Measurements from ENCODE around the gene EHMT1. TPM values are rescaled to one million over a fixed set of nuclear protein-coding genes. Genes with fewer than 3 reads are reported as not detected.
"Not testable (repeated sequence)": the region's sequence is repeated elsewhere in the genome, so short reads cannot be mapped to it uniquely, and the experiment has no call there.

EHMT1 gene
- total RNA-seq, 1 experiment from 2014 or later: 35.9 TPM

GRCh38 chr9:137588311-137588710, 30.5 kb upstream of the EHMT1 start:
- no peak overlapping the region for H3K27ac ChIP-seq (ENCODE audit: low read length)
- H3K4me3 ChIP-seq (ENCODE audit: low read length): no peak overlapping the region
- no peak overlapping the region for H2AFZ ChIP-seq (ENCODE audit: low read length)
- no peaks in the 10 kb centered on the region for H3K9me2 ChIP-seq (replicated peaks; ENCODE audit: insufficient read depth, low read length)
- peaks cover 16% of the 10 kb centered on the region for H3K4me1 ChIP-seq (ENCODE audit: low read length)
- H3K9me3 ChIP-seq (ENCODE audit: low read length): no peaks in the 10 kb centered on the region
- DNase-seq: no peak
- H3K27me3 ChIP-seq (ENCODE audit: low read length): no peaks in the 10 kb centered on the region
- H3K36me3 ChIP-seq (ENCODE audit: insufficient read depth, low read length): peaks cover 24% of the 10 kb centered on the region; the same call in 1 of the 2 replicates
- H4K20me1 ChIP-seq (ENCODE audit: insufficient read depth, low read depth, low read length): peaks cover 20% of the 10 kb centered on the region
- peak overlapping the region; percentile 93 for H3K4me2 ChIP-seq (ENCODE audit: low read depth, low read length, poor library complexity, severe bottlenecking)
- peak overlapping the region; percentile 98 for H3K9ac ChIP-seq (ENCODE audit: low read length)
- H3K79me2 ChIP-seq (ENCODE audit: low read length): peaks cover 34% of the 10 kb centered on the region

GRCh38 chr9:137588891-137589290, 29.9 kb upstream of the EHMT1 start:
- peaks cover 20% of the 10 kb centered on the region for H4K20me1 ChIP-seq (ENCODE audit: insufficient read depth, low read depth, low read length)
- H3K36me3 ChIP-seq (ENCODE audit: insufficient read depth, low read length): peaks cover 24% of the 10 kb centered on the region; the same call in 1 of the 2 replicates

GRCh38 chr9:137589441-137590122, 29.2 kb upstream of the EHMT1 start:
- Histone ChIP-seq H3K27ac (ENCODE audit: low read length) (peak overlapping the region; percentile 49; the same call in 1 of the 2 replicates), H3K4me3 (ENCODE audit: low read length) (peak overlapping the region; percentile 97), H3K79me2 (ENCODE audit: low read length) (peaks cover 32% of the 10 kb centered on the region), H3K36me3 (ENCODE audit: insufficient read depth, low read length) (peaks cover 19% of the 10 kb centered on the region; the same call in 1 of the 2 replicates), H3K9ac (ENCODE audit: low read length) (peak overlapping the region; percentile 98), H3K9me2 (replicated peaks; ENCODE audit: insufficient read depth, low read length) (no peaks in the 10 kb centered on the region), H3K4me1 (ENCODE audit: low read length) (peaks cover 16% of the 10 kb centered on the region), H3K4me2 (ENCODE audit: low read depth, low read length, poor library complexity, severe bottlenecking) (peak overlapping the region; percentile 93), H2AFZ (ENCODE audit: low read length) (no peak overlapping the region), H3K27me3 (ENCODE audit: low read length) (no peaks in the 10 kb centered on the region), H3K9me3 (ENCODE audit: low read length) (no peaks in the 10 kb centered on the region), H4K20me1 (ENCODE audit: insufficient read depth, low read depth, low read length) (peaks cover 17% of the 10 kb centered on the region)
- DNase-seq: peak; percentile 73

More at GRCh38 chr9:137588891-137589290, 29.9 kb upstream of the EHMT1 start:
- peak overlapping the region; percentile 98 for H3K9ac ChIP-seq (ENCODE audit: low read length)
- H3K4me2 ChIP-seq (ENCODE audit: low read depth, low read length, poor library complexity, severe bottlenecking): peak overlapping the region; percentile 93
- H2AFZ ChIP-seq (ENCODE audit: low read length): no peak overlapping the region
- peaks cover 33% of the 10 kb centered on the region for H3K79me2 ChIP-seq (ENCODE audit: low read length)
- H3K4me1 ChIP-seq (ENCODE audit: low read length): peaks cover 16% of the 10 kb centered on the region
- peak overlapping the region; percentile 97 for H3K4me3 ChIP-seq (ENCODE audit: low read length)
- H3K9me3 ChIP-seq (ENCODE audit: low read length): no peaks in the 10 kb centered on the region
- H3K27me3 ChIP-seq (ENCODE audit: low read length): no peaks in the 10 kb centered on the region
- H3K27ac ChIP-seq (ENCODE audit: low read length): no peak overlapping the region
- DNase-seq: no peak
- H3K9me2 ChIP-seq (replicated peaks; ENCODE audit: insufficient read depth, low read length): no peaks in the 10 kb centered on the region

- Histone ChIP-seq H3K4me1 (ENCODE audit: low read length) (peaks cover 16% of the 10 kb centered on the region), H3K36me3 (ENCODE audit: insufficient read depth, low read length) (peaks cover 18% of the 10 kb centered on the region; the same call in 1 of the 2 replicates), H3K9me3 (ENCODE audit: low read length) (no peaks in the 10 kb centered on the region), H4K20me1 (ENCODE audit: insufficient read depth, low read depth, low read length) (peaks cover 12% of the 10 kb centered on the region), H3K79me2 (ENCODE audit: low read length) (peaks cover 32% of the 10 kb centered on the region), H3K9ac (ENCODE audit: low read length) (peak overlapping the region; percentile 98), H2AFZ (ENCODE audit: low read length) (no peak overlapping the region), H3K9me2 (replicated peaks; ENCODE audit: insufficient read depth, low read length) (no peaks in the 10 kb centered on the region), H3K27ac (ENCODE audit: low read length) (no peak overlapping the region), H3K27me3 (ENCODE audit: low read length) (no peaks in the 10 kb centered on the region), H3K4me2 (ENCODE audit: low read depth, low read length, poor library complexity, severe bottlenecking) (peak overlapping the region; percentile 93), H3K4me3 (ENCODE audit: low read length) (peak overlapping the region; percentile 97; the same call in 1 of the 2 replicates)
- DNase-seq: no peak
Observed at GRCh38 chr9:137590123-137590468, 28.7 kb upstream of the EHMT1 start.

- peak within 1 kb of the TSS; percentile 95 for H3K4me2 ChIP-seq (ENCODE audit: low read depth, low read length, poor library complexity, severe bottlenecking)
- H3K27me3 ChIP-seq (ENCODE audit: low read length): no peaks in the 10 kb centered on the region
- peak within 1 kb of the TSS; percentile 86; the same call in 1 of the 2 replicates for H2AFZ ChIP-seq (ENCODE audit: low read length)
- peak; percentile 96 for DNase-seq
- no peaks in the 10 kb centered on the region for H3K9me3 ChIP-seq (ENCODE audit: low read length)
- H3K36me3 ChIP-seq (ENCODE audit: insufficient read depth, low read length): peaks cover 18% of the 10 kb centered on the region; the same call in 1 of the 2 replicates
- H3K9me2 ChIP-seq (replicated peaks; ENCODE audit: insufficient read depth, low read length): no peaks in the 10 kb centered on the region
- H3K27ac ChIP-seq (ENCODE audit: low read length): peak within 1 kb of the TSS; percentile 49; the same call in 1 of the 2 replicates
- H4K20me1 ChIP-seq (ENCODE audit: insufficient read depth, low read depth, low read length): peaks cover 12% of the 10 kb centered on the region
- peak within 1 kb of the TSS; percentile 97 for H3K4me3 ChIP-seq (ENCODE audit: low read length)
- H3K79me2 ChIP-seq (ENCODE audit: low read length): peaks cover 32% of the 10 kb centered on the region
- peaks cover 16% of the 10 kb centered on the region for H3K4me1 ChIP-seq (ENCODE audit: low read length)
- peak within 1 kb of the TSS; percentile 98 for H3K9ac ChIP-seq (ENCODE audit: low read length)
Observed at GRCh38 chr9:137590469-137591383, 28.1 kb upstream of the EHMT1 start, which contains the start of gene ZMYND19. Gene ZMYND19 (minus strand): TSS chr9:137590512. CDS start chr9:137590263, 249 bp downstream.

- Histone ChIP-seq H3K4me2 (ENCODE audit: low read depth, low read length, poor library complexity, severe bottlenecking) (no peak overlapping the region), H3K9ac (ENCODE audit: low read length) (no peak overlapping the region), H3K36me3 (ENCODE audit: insufficient read depth, low read length) (peaks cover 12% of the 10 kb centered on the region; the same call in 1 of the 2 replicates)
Observed at GRCh38 chr9:137592767-137593166, 26.0 kb upstream of the EHMT1 start.

GRCh38 chr9:137593176-137593575, 25.6 kb upstream of the EHMT1 start:
- Histone ChIP-seq H3K36me3 (ENCODE audit: insufficient read depth, low read length) (peaks cover 8% of the 10 kb centered on the region; the same call in 1 of the 2 replicates), H3K79me2 (ENCODE audit: low read length) (peaks cover 17% of the 10 kb centered on the region), H3K4me1 (ENCODE audit: low read length) (peaks cover 16% of the 10 kb centered on the region), H3K9me2 (replicated peaks; ENCODE audit: insufficient read depth, low read length) (no peaks in the 10 kb centered on the region), H3K9ac (ENCODE audit: low read length) (no peak overlapping the region), H3K4me2 (ENCODE audit: low read depth, low read length, poor library complexity, severe bottlenecking) (no peak overlapping the region), H3K27me3 (ENCODE audit: low read length) (no peaks in the 10 kb centered on the region), H3K9me3 (ENCODE audit: low read length) (no peaks in the 10 kb centered on the region), H4K20me1 (ENCODE audit: insufficient read depth, low read depth, low read length) (peaks cover 12% of the 10 kb centered on the region), H2AFZ (ENCODE audit: low read length) (no peak overlapping the region), H3K4me3 (ENCODE audit: low read length) (no peak overlapping the region), H3K27ac (ENCODE audit: low read length) (no peak overlapping the region)
- DNase-seq: no peak

More at GRCh38 chr9:137592767-137593166, 26.0 kb upstream of the EHMT1 start:
- DNase-seq: no peak
- Histone ChIP-seq H4K20me1 (ENCODE audit: insufficient read depth, low read depth, low read length) (peaks cover 12% of the 10 kb centered on the region), H3K9me2 (replicated peaks; ENCODE audit: insufficient read depth, low read length) (no peaks in the 10 kb centered on the region), H3K27me3 (ENCODE audit: low read length) (no peaks in the 10 kb centered on the region), H2AFZ (ENCODE audit: low read length) (no peak overlapping the region), H3K4me1 (ENCODE audit: low read length) (peaks cover 16% of the 10 kb centered on the region), H3K27ac (ENCODE audit: low read length) (no peak overlapping the region), H3K4me3 (ENCODE audit: low read length) (no peak overlapping the region), H3K9me3 (ENCODE audit: low read length) (no peaks in the 10 kb centered on the region), H3K79me2 (ENCODE audit: low read length) (peaks cover 21% of the 10 kb centered on the region)

- not testable (repeated sequence) for H3K4me1 ChIP-seq (ENCODE audit: low read length); H3K79me2 ChIP-seq (ENCODE audit: low read length); H3K27ac ChIP-seq (ENCODE audit: low read length); H3K4me3 ChIP-seq (ENCODE audit: low read length); H3K9ac ChIP-seq (ENCODE audit: low read length); H2AFZ ChIP-seq (ENCODE audit: low read length); H3K36me3 ChIP-seq (ENCODE audit: insufficient read depth, low read length); H3K4me2 ChIP-seq (ENCODE audit: low read depth, low read length, poor library complexity, severe bottlenecking); H3K27me3 ChIP-seq (ENCODE audit: low read length); H4K20me1 ChIP-seq (ENCODE audit: insufficient read depth, low read depth, low read length); DNase-seq; H3K9me2 ChIP-seq (replicated peaks; ENCODE audit: insufficient read depth, low read length); H3K9me3 ChIP-seq (ENCODE audit: low read length)
Observed at GRCh38 chr9:137596577-137596976, 22.2 kb upstream of the EHMT1 start.

Measured in Karpas-422 (cell line).